ENCODE results near the gene ARHGEF16. TPM values are rescaled to one million over a fixed set of nuclear protein-coding genes. Genes with fewer than 3 reads are reported as not detected.

Gene ARHGEF16
- total RNA-seq, 2 donors from 2014 or later, result 0.29 to 0.32 TPM

DNA sequence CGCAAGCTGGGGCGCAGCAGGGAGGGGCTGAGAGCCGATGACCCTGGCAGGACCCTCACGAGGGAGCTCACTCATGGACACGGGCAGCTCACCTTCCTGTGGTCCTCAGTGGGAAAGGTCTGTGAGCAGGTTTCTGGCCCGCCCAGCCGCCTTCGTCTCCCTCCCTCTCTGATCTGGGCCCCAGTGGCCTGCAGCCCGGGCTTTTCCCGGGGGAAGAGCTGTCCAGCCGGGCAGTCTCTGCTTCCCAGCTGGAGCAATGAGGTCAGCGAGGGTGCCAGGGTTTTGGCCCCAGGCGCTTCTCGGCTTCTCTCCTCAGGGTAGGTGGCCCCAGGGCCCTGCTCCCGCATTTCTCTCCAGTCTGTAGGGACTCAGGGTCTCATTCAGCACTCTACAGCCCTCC is 22.2 kb upstream of the ARHGEF16 start:
- no peak for DNase-seq (ENCODE audit: low spot score)
- intact Hi-C loops (cut with DNase I), result no loop called here

DNA sequence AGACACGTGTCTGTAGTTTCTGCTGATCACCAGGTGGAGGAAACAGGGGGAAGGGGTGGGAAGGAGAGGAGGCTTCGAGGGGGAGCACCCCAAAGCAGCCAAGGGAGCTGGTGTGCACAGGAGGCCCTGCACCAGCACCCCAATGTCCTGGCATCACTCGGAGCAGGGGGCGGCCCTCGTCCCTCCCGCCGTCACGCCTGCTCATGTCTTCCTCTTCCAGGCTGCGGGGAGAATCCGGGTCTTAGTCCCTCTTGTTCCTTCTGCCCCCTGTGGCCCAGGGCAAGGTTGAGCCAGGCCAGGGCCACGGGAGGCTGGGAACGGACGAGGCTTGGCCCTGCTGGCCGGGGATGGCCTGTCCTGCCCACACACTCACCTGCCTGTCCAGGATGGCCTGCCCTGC is 21.4 kb upstream of the ARHGEF16 start:
- intact Hi-C loops (cut with DNase I), result no loop called here
- DNase-seq (ENCODE audit: low spot score), result no peak

DNA sequence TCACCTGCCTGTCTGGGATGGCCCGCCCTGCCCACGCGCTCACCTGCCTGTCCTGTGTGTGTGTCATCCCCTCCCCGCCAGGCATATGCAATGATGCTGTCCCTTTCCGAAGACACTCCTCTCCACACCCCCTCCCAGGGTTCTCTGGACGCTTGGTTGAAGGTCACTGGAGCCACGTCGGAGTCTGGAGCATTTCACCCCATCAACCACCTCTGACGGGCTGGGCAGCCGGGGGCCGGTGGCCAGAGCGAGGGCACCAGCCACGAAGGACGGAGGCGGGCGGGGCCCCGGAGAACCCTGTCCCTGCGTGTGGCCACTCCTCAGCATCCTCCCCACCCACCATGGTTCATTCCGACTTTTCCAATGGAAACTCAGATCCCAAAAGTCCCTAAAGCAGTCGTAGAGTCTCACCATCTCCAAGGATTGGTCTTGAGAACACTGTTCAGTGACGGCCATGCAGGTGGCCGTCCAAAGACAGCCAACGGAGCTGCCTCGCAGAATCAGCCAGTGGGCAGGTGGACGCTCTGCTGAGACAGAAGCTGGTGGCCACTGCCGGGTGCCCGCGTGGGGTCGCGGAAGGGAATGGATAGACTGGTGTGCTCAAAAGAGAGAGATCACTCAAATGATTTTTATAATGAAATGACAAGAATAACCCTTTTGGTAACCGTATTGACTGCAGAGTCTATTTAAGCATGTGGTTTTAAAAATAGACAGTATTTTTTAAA is 20.7 kb upstream of the ARHGEF16 start:
- no peak for DNase-seq (ENCODE audit: low spot score)
- intact Hi-C loops (cut with DNase I), result no loop called here

DNA sequence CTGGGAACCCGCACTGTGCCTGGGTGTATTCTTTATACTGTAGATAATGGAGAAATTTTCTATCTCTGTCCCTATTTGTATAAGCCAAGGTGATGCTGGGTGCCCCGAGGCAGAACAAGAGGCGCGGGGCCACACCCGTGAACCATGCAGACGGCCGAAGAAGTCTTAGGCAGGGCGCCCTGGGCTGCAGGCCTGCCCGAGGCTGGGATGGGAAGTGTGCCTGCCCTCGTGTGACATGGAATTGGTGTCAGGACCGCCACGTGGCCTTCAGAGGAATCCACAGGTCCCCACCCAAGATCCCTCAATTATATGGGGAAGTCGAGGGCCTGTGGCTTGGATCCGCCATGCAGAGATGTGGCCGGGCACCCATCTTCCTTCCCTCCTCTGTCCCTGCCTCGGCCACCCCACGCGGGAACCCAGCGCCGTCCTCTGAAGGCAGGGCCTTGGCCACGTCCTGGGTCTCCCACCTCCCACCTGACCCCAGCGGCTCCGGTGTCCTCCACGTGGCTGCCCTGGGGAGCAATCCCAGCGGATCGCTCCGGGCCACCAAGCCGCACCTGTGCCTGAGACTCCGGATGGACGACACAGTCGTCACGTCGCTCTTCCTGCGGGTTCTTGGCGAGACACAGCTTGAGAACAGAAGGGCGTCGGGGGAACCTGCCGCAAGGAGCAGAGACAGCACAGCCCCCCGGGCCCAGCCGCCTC is 19.9 kb upstream of the ARHGEF16 start:
- intact Hi-C loops (cut with DNase I), result no loop called here
- no peak for DNase-seq (ENCODE audit: low spot score)

DNA sequence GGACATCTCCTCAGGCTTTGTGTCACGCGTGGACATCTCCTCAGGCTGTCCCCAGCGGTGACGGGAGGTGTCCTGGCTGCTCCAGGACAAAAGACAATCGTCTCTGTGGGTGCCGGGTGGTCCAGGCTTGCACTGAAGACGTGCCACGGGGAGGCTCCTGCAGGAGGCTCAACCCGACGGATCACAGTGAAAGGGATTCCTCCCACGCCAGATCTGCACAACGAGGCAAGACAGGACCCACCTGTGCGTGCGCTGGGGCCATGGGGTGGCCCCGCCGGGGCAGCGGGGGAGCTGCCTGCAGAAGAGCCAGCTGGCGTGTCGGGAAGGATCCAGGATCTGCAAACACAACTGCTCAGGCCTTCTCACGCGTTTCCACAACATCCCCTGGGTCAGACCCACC is 18.8 kb upstream of the ARHGEF16 start:
- DNase-seq (ENCODE audit: low spot score), result no peak
- intact Hi-C loops (cut with DNase I), result no loop called here

DNA sequence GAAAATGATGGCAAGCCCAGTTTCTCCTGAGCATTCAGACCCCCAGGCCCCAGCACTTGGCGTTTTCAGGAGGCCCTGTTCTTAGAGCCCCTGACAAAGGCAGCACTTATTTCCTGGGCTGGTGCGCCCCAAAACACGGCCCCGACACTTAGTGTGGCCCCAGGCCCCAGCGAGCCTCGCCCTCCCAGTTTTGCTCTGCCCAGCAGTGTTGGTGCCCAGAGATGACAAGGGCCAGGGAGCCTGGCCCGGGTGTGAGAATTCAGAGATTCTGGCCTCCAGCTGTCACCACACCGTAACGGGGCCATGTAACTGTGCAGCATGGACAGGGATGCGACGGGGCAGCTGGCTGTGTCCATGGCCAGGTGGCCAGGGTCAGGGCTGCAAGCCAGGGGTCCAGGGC is 18.0 kb upstream of the ARHGEF16 start:
- DNase-seq (ENCODE audit: low spot score), result no peak
- intact Hi-C loops (cut with DNase I), result no loop called here

DNA sequence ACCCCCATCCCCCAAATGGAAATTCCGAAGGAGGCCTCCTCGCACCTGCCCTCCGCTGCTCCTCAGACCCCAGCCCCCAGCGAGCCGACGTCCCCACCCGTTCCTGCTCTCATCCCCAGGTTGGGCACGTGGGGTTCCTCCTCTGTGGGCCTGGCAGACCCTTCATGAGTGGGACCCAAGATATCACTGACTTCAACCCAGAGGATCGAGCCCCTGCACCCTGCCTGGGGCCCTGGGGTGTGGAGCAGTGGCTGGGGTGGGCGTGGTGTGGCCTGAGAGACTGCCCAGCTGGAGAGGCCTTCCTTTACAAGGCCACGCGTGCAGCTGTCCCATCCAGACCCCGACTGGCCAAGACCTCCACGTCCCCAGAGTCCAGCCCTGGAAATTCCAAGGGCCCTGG is 17.6 kb upstream of the ARHGEF16 start:
- DNase-seq (ENCODE audit: low spot score), result no peak
- intact Hi-C loops (cut with DNase I), result no loop called here

DNA sequence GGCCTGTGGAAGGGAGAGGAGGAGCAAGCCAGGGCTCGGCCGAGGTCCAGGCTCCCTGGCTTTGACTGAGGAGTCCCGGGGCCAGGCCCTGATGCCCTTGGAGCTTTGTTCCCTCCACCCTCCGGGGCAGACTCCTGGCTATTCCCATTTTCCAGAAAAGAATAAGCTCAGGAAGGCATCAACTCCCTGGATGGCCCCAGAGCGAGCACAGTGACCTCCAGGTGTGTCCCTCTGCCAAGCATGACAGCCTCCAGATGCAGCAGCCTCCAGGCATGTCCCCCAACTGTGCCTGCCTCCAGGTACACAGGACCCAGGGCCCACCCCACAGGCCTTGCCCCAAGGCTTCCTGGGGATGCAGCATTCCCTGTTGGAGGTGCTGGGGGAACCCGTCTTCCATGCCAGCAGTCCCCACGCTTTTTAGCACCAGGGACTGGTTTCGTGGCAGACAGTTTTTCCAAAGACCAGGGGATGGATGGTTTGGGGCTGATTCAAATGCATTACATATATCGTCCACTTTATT is 15.7 kb upstream of the ARHGEF16 start:
- intact Hi-C loops (cut with DNase I), result no loop called here

DNA sequence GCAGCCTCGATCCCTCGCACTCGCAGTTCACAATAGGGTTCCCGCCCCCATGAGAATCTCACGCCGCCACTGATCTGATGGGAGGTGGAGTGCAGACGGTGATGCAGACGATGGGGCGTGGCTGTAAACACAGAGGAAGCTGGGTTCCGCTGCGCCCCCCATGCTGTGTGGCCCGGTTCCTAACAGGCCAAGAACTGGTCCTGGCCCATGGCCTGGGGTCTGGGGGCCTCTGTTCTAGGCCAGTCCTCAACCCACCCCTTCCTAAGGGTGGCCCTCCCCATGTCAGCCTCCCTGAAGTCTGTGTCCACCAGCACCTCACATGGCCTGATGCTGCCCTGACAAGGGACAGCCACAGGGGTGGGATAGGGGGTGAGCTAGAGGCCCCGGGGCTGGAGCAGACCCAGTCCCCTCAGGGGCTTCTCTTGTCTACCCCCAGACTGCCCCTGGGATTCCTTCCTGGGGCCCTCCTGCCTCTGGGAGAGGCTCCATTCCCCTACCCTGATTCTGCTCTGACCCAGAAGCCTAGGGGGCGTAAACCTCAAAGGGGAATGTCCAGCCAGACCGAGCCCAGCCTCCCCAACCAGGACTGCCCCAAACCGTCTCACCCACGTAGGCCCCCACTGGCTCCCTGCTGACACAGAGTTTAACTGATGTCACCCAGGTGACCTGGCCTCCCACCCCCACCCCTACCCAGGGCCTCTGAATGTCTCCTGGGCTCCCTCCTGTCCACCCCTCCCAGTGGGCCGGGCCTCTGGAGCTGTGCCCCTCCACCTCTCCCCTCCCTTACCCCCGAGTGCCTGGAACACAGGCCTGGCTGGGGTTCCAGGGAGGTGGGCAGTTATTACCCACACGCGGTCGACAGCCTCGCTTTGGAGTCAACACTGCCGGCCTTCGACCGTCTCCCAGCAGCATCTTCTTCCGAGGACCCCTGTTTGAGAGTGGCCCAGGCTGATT is 14.8 kb upstream of the ARHGEF16 start:
- no peak for DNase-seq (ENCODE audit: low spot score)
- intact Hi-C loops (cut with DNase I), result no loop called here

More for the DNA sequence above, 15.7 kb upstream of the ARHGEF16 start:
- no peak for DNase-seq (ENCODE audit: low spot score)

DNA sequence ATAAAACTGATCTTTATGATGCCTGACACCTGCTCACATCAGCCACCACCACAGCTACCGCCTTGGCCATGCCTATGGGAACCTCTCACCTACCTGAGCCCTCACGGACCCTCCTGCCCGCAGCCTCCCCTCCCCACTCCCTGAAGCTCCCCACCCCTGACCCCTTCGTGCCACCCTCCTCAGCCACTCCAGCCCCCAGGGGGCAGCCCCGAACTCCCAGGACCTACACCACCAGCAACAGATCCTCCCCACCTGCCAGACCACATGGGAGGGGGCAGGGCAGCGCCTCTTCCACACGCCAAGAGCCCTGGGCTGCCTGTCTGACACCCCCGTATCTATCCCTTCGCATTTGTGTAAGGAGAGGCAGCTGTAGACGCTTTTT is 14.2 kb upstream of the ARHGEF16 start:
- DNase-seq (ENCODE audit: low spot score), result no peak
- intact Hi-C loops (cut with DNase I), result no loop called here

DNA sequence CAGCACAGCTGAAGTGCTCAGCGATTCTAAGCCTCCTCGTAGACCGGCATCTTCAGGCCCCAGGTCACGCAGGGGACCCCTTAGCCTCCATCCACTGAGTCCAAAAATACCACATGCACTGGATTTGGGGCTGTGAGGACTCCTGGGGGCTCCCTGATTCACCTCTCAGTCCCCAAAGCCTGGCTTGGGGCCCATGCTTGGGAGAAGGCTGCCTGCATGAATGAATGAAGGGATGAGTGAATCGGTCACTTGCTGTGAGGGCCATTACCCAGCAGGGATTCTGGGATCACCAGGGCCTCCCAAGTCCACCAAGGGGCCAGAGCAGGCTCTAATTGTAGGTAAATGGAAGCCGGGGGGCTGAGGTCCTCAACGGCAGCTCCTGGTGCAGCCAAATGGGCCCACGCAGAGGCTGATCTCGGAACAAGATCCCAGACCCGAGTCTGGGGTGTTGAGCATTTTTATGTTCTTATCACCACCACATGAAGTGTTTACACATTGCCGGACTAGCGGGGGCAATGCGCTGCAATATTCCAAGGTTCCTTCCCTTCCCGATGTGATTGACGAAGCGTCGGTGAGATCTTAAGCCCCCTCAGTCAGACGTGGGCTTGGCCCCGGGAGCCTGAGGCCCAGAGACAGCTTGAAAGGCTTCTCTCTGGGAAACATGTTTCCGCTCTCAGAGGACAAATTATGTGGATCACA is 13.6 kb upstream of the ARHGEF16 start:
- no peak for DNase-seq (ENCODE audit: low spot score)
- intact Hi-C loops (cut with DNase I), result no loop called here

DNA sequence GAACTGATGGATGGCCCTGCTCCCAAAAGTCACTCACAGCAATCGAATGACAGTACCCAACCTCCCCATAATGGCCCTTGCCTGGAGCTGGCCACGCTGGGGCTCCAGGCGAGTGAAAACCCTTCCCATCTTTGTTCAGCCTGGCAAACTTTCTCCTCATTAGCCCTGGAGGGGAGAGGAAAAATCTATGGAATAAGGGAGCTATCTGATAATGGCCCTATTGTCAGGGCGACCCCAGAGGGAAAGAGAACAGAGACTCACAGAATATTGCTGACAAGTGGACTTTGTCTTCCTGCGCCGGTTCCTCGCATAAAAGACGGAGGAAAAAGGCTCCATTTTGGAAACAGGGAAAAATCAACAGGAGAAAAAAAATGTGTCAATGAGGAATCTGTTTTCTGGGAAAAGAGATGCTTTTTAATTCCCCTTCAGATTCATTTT is 13.0 kb upstream of the ARHGEF16 start:
- DNase-seq (ENCODE audit: low spot score), result no peak
- intact Hi-C loops (cut with DNase I), result no loop called here

DNA sequence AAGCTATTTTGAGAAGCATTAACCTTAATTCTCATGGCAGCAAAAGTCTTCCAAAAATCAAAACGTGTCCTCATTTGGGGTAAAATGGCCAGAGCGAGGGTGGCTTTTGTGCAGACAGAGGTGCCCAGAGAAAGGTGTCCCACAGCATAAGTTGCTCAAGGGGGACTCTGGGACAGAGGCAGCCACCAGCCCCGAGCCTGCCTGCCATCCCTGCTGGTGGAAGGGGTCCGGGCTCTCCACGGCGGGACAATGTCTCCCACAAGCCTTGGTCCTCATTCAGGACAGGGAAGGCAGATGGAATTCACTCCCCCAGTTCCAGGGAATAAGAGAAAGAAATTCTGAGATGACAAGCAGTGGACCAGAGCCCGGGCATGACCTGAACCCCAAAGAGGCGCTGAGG is 12.6 kb upstream of the ARHGEF16 start:
- intact Hi-C loops (cut with DNase I), result no loop called here
- no peak for DNase-seq (ENCODE audit: low spot score)

DNA sequence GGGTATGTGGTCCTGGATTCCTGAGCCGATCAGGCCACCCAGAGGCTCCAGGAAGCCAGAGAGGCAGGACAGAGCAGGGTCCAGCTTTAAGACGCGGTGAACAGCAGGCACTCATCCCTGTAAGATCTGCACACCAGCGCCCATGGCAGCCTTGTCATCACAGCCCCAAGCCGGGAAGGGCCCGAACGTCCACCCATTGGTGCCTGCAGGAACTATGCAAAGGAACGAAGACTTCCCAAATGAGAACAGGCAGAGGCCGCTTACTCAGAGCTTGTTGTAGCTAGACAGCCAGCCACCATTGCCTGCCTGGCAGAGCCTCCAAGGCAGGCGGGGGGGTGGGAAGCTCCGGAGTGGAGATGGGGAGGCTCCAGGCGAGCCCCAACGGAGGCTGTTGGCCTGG is 12.1 kb upstream of the ARHGEF16 start:
- DNase-seq (ENCODE audit: low spot score), result no peak
- intact Hi-C loops (cut with DNase I), result no loop called here

DNA sequence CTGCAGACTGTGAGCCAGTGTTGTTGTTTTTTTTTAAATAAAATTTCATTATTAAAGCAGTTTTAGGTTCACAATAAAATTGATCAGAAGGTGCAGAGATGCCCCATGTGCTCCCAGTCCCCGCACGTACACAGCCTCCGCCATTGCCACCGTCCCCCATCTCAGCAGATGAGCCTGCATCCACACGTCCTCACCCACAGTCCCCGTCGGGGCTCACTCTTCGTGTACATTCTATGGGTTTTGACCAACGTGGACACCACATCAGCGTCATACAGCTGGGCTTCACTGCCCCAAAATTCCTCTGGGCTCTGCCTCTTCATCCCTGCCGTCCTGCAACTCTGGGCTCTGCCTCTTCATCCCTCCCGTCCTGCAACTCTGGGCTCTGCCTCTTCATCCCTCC is 11.6 kb upstream of the ARHGEF16 start:
- no peak for DNase-seq (ENCODE audit: low spot score)
- intact Hi-C loops (cut with DNase I), result no loop called here

DNA sequence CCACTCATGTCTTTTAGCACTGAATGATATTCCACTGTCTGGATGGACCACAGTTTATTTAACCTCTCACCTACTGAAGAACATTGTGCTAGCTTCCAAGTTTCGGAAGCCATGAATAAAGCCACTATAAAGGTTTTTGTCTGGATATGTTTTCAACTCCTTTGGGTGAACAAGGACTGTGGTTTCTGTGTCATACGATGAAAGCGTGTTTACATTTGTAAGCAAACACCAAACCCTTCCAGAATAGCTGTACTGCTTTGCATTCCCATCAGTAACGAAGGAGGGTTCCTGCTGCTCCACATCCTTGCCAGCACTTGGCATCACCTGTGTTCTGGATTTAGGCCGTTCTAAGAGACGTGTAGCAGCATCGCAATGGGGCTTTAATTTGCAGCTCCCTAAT is 10.7 kb upstream of the ARHGEF16 start:
- DNase-seq (ENCODE audit: low spot score), result no peak
- intact Hi-C loops (cut with DNase I), result no loop called here

DNA sequence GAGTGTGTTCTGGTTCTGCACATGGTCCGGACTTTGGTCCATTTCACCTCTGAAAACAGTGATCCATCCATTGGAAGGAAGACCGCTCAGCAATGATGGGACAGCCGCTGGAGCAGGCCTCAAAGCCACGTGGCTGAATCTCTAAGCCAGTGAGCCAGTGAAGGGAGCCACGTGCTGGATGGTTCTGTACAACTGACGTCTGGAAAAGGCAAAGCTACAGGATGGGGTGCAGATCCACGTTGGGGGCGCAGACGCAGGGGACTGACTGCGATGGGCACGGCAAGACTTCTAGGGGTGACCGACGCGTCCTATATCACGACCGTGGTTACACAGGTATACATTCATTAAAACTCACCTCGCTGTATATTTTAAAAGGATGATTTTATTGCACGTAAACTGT is 10.2 kb upstream of the ARHGEF16 start:
- no peak for DNase-seq (ENCODE audit: low spot score)
- intact Hi-C loops (cut with DNase I), result no loop called here

DNA sequence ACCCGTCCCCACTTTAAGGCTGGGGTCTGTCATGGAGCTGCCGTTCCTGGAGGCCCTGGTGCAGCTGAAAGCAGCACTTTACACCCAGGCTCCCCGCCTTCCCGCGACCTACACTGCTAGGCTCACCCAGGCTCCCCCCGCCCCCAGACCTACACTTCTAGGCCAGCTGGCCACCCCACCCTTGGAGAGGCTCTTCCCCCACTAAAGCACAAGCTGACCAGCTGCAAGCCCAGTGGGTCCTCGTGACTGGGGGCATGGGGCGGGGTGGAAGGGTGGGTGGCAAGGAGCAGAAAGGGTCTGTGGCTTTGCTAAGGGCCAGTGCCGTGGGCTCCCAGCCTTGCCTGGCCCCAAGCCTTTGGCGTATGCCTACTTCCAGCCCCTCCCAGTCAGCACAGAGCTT is 9.7 kb upstream of the ARHGEF16 start:
- no peak for DNase-seq (ENCODE audit: low spot score)
- intact Hi-C loops (cut with DNase I), result no loop called here

DNA sequence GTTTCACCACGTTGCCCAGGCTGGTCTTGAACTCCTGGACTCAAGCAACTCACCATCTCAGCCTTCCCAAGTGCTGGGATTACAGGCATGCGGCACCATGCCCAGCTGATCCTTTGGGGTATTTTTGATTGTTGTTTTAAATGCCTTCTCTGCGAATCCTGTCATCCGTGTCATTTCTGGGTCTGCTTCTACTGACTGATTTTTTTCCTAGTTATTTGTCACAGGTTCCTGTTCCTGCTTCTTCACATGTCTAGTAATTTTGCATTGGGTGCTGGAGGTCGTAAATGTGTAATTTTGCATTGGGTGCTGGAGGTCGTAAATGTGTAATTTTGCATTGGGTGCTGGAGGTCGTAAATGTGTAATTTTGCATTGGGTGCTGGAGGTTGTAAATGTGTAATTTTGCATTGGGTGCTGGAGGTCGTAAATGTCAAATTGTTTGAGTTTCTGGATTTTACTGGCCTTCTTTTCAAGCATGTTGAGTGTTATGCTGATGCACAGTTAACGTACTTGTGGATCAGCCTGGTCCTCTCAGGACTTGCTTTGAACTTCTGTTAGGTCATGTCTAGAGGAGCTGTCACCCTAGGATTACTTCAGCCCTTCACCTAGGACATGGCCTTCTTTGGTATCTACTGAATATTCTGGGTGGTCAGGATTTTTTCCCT is 4.1 kb upstream of the ARHGEF16 start:
- intact Hi-C loops (cut with DNase I), result loop anchor here in 1 of 2 donors (5.0 kb wide), 2 partner anchors 622 to 1312 kb away; no protein-coding TSS in a partner anchor
- DNase-seq (ENCODE audit: low spot score), result no peak
